ENCODE measurements around the gene C2orf68.

DNA sequence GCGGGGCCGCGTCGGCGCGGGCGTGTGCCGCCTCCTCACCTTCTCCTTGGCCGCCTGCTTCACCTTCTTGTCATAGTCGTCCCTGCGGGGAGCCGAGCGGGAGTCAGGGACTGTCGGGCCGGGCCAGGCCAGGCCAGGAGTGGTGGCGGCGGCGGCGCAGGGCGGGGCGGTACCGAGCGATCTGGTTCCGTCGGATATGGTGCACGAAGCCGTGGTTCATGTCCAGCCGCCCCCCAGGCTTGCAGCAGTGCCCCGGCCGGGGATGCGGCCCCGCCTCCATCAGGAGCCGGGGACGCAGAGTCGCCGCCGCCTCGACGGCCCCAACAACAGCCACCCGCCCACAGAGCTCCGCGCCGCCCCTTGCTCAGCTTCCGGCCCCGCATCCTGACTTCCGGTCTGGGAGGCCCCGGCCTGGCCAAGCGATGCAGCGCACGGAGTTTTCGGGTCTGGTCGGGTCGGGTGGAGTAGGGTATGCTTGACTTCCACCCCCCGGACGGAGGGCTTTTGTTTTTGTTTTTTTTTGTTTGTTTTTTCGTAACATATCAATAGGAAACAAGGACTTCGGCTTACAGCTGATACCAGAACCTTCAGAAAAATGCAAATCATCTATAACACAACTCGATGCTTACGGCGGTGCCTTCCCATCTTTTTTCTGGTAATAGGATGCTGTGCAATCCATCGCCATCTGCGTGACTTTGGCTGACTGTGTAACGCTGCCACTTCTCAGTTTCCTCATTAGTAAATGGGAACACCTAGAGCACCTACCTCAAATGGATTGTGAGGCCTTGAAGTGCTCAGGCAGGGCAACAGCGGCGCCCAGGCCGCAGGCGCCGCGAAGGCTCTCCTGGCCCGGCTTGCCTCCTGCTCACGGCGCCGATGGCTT, at the start of gene C2orf68:
- TF ChIP-seq, protein P1, sequence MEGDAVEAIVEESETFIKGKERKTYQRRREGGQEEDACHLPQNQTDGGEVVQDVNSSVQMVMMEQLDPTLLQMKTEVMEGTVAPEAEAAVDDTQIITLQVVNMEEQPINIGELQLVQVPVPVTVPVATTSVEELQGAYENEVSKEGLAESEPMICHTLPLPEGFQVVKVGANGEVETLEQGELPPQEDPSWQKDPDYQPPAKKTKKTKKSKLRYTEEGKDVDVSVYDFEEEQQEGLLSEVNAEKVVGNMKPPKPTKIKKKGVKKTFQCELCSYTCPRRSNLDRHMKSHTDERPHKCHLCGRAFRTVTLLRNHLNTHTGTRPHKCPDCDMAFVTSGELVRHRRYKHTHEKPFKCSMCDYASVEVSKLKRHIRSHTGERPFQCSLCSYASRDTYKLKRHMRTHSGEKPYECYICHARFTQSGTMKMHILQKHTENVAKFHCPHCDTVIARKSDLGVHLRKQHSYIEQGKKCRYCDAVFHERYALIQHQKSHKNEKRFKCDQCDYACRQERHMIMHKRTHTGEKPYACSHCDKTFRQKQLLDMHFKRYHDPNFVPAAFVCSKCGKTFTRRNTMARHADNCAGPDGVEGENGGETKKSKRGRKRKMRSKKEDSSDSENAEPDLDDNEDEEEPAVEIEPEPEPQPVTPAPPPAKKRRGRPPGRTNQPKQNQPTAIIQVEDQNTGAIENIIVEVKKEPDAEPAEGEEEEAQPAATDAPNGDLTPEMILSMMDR (conservative IDR thresholded peaks at IDR 0.05; ENCODE audit: low read length), result no peak
- TF ChIP-seq EZH2phosphoT487 (IDR thresholded peaks at IDR 0.05; ENCODE audit: borderline replicate concordance, low read depth, low read length), result no peak
